HFF-Myc (cell line): ENCODE results near the gene ZMYM4.

ENCODE experiments used
- DNase-seq: peaks from one replicate; pipeline ENCODE4 v3.0.0-alpha.2; 2011; ENCODE audit warnings: low read depth; ENCODE audit errors: extremely low read depth
- H3K4me3 ChIP-seq: replicated peaks from 2 replicates; pipeline ENCODE4 v1.5.1; 2011; ENCODE audit warnings: low read depth, mild to moderate bottlenecking, control low read depth, low read length
- CTCF ChIP-seq: IDR thresholded peaks from 2 replicates; pipeline ENCODE4 v1.5.1; 2012; ENCODE audit warnings: mild to moderate bottlenecking, low read depth, low read length, control low read depth; ENCODE audit errors: missing control alignments

Gene ZMYM4

DNA sequence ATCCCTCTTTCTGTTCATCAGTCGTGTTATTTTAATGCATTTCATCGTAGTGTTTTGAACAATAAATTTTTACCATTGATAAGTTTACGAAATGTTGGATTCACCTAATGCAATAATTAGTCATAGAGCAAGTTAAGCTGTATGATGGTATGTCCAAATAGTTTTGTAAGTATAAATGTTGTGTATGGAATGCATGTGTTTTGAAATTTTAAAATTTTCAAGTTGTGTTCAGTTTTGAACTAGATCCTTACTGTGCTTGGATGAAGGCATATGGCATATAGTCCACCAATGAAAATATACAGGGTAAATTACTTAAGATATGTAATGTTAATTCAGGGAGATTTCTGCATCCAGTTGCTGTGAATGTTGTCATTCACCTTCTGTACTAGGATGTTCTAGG is 2.3 kb downstream of the ZMYM4 start:
- DNase-seq: no peak
- no peak overlapping the region for H3K4me3 ChIP-seq
- no peak for TF ChIP-seq CTCF

DNA sequence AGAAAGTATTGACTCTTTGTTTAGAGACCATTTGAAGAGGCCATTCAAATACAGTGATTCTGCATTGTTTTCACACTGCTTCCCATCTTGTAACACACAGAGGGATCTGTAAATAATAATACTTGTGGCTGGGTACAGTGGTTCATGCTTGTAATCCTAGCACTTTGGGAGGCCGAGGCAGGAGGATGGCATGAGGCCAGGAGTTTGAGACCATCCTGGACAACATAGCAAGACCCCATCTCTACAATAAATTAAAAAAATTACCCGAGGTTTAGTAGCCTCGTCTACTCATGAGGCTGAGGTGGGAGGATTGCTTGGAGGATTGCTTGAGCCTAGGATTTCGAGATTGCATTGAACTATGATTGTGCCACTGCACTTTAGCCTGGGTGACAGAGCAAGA is 5.7 kb downstream of the ZMYM4 start:
- TF ChIP-seq CTCF: no peak
- H3K4me3 ChIP-seq: no peak overlapping the region
- no peak for DNase-seq

DNA sequence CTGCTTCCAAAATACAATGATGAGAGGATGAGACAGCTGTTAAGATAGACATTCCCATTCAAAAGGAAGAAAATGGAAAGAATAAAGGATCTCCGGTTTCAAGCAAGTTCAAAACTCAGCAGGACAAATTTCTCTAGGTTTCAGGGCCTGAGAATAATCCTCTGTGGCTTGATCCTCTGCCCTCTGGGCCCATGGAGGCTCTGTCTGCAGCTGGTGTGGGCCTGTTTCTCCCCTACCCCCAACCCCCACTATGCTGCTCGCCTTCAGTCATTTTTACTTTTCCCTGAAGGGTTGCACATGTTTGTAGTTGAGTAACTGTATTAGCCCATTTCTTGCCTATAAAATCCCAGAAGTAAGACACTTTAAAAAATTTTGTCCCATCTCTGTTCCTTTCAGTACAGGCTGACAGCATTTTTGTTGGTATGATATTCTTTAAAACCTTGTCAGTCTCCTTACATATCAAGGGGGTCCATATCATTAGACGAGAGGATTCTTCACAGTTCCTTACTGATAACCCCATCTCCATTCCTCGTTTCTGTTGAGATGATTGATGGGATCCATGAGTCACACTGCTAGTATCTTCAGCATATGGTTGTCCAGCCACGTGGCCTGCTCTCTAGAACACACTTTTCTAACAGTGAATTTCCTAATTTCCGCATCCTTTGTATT is 10.5 kb downstream of the ZMYM4 start:
- DNase-seq: no peak
- H3K4me3 ChIP-seq: no peak overlapping the region
- no peak for TF ChIP-seq CTCF

- no peak overlapping the region for H3K4me3 ChIP-seq
- no peak for DNase-seq
- no peak for TF ChIP-seq CTCF
Measured at GRCh38 chr1:35279555-35279904, 11.0 kb downstream of the ZMYM4 start.

GRCh38 chr1:35280006-35280405 is 11.5 kb downstream of the ZMYM4 start:
- DNase-seq: no peak
- no peak for TF ChIP-seq CTCF
- no peak overlapping the region for H3K4me3 ChIP-seq

DNA sequence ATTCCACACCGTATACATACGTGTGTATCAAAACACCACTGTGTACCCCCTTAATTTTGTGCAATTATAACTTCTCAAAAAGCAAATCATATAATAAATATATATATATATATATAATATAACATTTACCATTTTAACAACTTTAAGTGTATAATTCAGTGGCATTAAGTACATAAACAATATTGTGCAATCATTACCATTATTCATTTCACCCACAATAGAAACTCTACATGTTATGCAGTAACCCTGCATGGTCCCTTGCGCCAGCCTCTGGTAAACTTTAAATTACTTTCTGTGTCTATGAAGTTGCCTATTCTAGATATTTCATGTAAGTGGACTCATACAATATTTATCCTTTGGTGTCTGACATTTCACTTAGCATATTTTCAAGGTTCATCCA is 13.1 kb downstream of the ZMYM4 start:
- no peak for TF ChIP-seq CTCF
- no peak for DNase-seq
- no peak overlapping the region for H3K4me3 ChIP-seq

DNA sequence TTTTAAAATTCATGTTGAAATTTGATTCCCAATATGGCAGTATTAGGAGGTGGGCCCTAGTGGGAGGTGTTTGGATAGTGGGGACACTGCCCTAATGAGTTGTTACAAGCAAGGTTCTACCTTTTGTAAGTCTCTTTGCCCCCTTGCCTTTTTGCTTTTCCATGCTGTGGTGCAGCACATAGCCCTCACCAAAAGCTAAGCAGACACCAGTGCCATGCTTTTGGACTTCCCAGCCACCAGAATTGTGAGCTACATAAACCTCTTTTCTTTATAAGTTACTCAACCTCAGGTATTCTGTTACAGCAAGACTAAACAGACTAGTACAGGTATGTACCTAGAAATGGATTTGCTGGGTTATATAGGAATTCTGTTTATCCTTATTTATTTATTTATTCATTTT is 13.7 kb downstream of the ZMYM4 start:
- no peak overlapping the region for H3K4me3 ChIP-seq
- no peak for TF ChIP-seq CTCF
- no peak for DNase-seq
